AG08396 (cell line): Measurements from ENCODE around the gene SLC27A4.

Source experiments
- DNase-seq: peaks from one replicate; pipeline ENCODE4 v3.0.0; 2012; ENCODE audit warnings: low spot score, mixed read lengths

SLC27A4 gene

GRCh38 chr9:128339761-128340690, at the start of gene SLC27A4:
Gene SLC27A4, plus strand, starts transcription at chr9:128340527. Its CDS starts 2,606 bp downstream, at chr9:128343133.
- peak; percentile 94 for DNase-seq

GRCh38 chr9:128292009-128292408, 48.3 kb upstream of the SLC27A4 start:
- no peak for DNase-seq

- DNase-seq: no peak
Measured at GRCh38 chr9:128293091-128293490, 47.2 kb upstream of the SLC27A4 start.

DNA sequence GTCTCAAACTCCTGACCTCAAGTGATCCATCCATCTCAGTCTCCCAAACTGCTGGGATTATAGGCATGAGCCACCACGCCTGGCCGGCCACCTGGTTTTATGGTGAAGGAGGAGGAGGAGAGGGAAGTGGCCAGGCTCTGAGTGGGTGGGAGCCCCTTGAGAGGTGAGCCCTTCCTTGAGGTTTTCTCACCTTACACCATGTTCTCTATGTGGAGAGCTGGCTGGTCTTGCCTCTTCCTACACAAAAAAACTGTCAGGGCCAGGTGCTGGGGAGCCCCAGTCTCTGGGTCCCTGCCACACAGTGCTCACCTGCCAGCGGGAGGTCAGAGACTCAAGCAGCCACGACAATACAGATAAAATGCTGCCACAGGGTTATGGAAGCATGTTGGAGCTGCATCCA, 46.2 kb upstream of the SLC27A4 start:
- DNase-seq: no peak

DNA sequence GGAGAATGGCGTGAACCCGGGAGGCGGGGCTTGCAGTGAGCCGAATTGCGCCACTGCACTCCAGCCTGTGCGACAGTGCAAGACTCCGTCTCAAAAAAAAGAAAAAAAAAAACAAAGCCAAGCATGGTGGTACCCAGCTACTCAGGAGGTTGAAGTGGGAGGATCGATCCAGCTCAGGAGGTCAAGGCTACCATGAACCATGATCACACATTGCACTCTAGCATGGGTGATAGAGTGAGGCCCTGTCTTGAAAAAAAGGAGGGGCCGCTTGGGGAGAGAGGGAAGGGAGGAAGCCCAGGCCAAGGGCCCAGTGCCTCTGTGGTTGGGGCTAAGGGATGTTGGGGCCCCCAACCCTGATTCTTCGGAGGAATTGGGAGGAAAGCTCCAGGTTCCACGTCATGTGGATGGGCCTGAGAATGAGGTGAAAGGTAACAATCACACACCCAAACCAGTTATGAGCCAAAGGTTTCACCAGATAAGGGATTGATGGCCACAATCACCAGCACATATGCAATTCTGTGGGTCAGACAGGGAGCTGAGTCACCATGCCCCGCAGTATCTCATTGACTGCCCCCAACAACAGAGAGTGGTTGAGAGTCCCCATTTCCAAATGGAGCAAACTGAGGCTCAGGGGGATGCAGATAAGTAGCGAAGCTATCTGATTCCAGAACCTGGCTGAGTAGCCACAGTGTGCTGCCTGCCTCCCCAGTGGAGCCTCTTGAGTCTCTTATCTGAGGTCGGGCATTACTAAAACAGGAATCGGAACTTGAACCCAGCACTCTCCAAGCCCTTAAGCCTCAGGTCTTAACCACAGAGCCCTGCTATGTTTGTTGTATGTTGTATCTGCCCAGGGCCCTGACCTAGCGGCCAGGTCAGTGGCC, 43.7 kb upstream of the SLC27A4 start:
- DNase-seq: no peak

GRCh38 chr9:128297221-128297773, 43.0 kb upstream of the SLC27A4 start:
- no peak for DNase-seq

DNA sequence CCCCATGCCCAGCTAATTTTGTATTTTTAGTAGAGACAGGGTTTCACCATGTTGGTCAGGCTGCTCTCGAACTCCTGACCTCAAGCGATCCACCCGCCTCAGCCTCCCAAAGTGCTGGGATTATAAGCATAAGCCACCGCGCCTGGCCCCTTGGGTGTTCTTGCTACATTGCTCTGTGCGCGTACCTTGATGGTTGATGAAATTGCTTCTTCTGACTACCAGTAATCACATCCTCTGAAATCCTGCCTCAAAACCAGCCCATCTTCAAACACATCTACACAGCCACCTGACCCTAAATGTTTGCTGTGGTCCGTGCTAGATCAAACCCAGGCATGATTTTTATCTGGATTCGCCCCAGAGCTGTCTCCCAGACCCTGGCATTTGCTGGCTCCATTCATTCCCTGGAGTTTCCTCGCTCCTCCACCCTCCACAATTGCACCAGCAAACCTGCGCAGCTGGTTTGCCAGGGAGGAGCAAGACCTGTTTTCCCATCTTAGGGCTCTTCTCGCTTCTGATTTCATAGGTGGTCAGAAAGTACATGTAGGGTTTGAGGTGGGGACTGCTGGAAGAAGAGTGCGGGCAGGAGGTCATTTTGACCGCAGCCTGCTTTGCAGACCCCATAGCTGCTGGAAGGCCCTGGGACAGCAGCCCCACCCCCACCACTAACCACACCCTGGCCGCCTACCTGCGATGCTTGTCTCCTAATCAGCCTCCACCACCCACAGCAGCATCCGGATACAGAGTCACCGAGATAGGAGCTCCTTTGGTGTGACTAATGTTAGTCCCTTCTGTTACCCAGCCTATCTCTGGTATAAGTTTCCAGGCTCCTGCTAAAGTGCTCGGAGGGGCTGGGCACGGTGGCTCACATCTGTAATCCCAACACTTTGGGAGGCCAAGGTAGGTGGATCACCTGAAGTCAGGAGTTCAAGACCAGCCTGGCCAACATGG, 41.5 kb upstream of the SLC27A4 start:
- no peak for DNase-seq

DNA sequence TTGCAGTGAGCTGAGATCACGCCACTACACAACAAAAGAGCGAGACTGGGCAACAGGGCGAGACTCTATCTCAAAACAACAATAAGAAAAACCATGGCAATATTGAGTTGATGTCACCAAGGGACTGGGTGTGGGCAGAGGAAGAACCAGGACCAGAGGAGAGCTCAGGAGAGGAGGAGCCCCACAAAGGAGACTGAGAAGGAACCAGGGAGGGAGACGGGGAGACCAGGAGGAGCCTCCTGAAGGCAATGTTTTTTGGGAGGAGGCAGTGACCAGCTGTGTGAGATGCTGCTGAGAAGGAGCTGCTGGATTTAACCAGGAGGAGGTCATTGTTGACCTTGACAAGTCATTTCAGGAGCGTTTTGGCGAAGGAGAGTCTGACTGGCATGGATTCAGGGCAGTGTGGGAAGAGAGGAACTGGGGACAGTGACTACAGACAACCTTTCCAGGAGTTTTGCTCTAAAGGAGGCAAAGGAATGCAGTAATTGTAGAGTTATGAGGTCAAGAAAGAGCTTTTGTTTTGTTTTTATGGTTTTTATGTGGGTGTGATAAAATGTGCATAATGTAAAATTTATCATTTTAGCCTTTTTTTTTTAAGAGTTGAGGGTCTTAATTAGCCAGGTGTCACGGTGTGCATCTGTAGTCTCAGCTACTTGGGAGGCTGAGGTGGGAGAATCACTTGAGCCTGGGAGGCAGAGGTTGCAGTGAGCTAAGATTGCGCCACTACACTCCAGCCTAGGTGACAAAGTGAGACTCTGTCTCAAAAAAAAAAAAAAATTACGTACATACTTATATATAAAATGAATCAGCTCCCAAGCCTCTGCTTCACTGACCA, 36.0 kb upstream of the SLC27A4 start:
- DNase-seq: no peak

DNA sequence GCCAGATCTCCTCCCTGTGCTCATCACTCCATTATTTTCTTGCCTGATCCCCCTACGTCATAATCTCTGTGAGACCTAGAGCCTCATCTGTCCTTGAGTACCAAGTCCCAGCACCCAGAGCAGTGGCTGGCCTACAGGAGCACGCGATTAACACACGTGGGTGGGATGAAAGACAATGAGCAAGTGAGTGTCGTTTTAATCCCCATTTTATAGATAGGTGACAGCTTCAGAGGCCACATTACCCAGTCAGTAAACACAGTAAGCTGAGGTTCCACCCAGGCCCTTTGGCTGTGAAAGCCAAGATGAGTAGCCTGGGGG, 35.4 kb upstream of the SLC27A4 start:
- no peak for DNase-seq

DNA sequence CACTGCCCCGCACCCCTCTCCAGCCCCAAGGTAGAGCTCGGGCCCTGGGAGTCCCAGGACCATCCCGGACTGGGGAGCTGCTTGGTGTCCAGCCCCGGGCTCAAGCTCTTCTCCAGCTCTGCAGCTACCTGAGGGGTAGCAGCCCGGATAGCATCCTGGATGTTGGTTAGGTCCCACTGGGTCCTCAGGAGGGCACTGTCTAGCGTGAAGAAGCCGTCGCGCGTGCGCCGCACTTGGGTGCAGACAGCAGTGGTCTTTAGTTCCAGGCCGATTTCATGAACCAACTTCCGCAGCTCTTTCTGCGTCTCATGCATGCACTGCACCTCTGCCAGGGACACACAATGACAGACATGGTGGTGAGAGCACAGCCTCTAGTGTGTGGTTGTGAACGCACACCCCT, 30.8 kb upstream of the SLC27A4 start:
- no peak for DNase-seq

- no peak for DNase-seq
Measured at GRCh38 chr9:128310461-128310860, 29.9 kb upstream of the SLC27A4 start.

DNA sequence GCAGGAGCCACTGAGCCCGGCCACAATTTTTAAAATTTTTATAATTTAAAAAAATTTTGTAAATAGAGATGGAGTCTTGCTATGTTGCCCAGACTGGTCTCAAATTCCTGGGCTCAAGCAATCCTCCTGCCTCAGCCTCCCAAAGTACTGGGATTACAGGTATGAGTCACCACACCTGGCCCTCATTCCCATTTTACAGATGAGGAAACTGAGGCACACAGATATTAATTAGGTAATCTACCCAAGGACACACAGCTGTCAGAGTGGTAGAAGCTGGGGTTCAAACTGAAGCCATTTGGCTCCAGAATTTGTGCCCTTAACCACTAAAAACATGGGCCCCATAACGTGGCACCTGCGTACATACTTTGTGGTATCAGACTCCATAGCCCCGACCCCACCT, 25.6 kb upstream of the SLC27A4 start:
- DNase-seq: no peak

DNA sequence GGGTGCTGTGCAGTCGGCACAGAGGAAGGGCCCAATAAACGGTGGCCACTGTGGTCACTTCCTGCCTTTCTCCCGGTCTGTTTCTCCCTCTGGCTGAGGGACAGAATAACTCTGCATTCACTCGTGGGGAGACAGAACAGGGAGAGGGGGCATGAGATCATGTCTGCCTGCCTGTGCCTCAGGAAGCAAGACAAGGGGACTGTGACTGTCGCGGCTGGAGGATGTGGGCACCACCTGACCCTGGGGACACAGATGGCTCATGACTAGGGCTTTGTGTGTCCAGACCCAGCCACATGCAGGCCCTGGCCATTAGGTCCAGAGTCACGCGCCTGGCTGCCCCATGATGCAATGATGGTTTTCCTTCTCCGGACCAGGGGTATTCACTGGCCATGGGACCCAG, 23.9 kb upstream of the SLC27A4 start:
- DNase-seq: no peak

DNA sequence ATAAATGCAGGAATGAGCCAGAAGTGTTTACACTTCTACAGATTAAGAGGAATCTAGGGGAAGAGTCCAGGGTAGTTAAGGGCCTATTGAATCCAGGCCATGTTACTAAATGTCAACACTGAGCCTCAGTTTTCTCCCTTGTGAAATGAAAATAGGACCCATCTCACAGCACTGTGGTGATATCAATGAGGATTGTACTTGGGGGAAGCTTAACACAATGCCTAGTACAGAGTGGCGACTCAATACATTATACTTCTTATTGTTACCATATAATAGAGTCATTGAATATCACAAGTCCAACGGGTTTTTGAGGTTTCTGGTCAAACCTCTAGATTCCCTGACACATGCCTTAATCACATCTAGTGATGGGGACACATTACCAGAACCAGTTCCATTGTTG, 22.7 kb upstream of the SLC27A4 start:
- no peak for DNase-seq

GRCh38 chr9:128321343-128321742, 19.0 kb upstream of the SLC27A4 start:
- no peak for DNase-seq

GRCh38 chr9:128321879-128322403, 18.4 kb upstream of the SLC27A4 start:
- DNase-seq: no peak

GRCh38 chr9:128322404-128323211, 17.7 kb upstream of the SLC27A4 start, which contains the start of the genes COQ4 and TRUB2:
Gene COQ4, plus strand, starts transcription at chr9:128322839. Its CDS starts 20 bp downstream, at chr9:128322859.
Gene TRUB2, minus strand, starts transcription at chr9:128322447. Its CDS starts 39 bp downstream, at chr9:128322408.
- DNase-seq: peak; percentile 95

- DNase-seq: peak; percentile 77
Measured at GRCh38 chr9:128323212-128323730, 17.1 kb upstream of the SLC27A4 start.

DNA sequence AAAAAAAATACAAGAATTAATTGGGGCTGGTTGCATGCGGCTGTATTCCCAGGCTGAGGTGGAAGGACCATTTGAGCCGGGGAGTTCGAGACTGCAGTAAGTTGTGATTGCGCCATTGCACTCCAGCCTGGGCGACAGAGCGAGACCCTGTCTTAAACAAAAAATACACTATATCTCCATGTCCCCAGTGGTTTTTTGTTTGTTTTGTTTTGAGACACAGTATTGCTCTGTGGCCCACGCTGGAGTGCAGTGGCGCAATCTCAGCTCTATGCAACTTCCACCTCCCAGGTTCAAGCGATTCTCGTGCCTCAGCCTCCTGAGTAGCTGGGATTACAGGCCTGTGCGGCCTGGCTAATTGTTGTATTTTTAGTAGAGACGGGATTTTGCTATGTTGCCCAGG, 16.5 kb upstream of the SLC27A4 start:
- no peak for DNase-seq
